Mesothelial cell of epicardium (in vitro differentiated cells): ENCODE results near the gene RTN1. TPM values are rescaled to one million over a fixed set of nuclear protein-coding genes. Genes with fewer than 3 reads are reported as not detected.

Experiments used
- DNase-seq, 2 experiments: peaks; one replicate each; pipeline ENCODE4 v3.0.0; 2021; ENCODE audit warnings: low spot score in 2 of 2; ENCODE audit not compliant: unreplicated experiment in 2 of 2
- H3K27ac Mint-ChIP-seq: 2 replicates; pipeline ENCODE4 v1.8.0; 2021; ENCODE audit warnings: mixed read lengths
- H3K27me3 Mint-ChIP-seq: 2 replicates; pipeline ENCODE4 v1.8.0; 2021; ENCODE audit warnings: low read depth, mixed read lengths
- H3K36me3 Mint-ChIP-seq: 2 replicates; pipeline ENCODE4 v1.8.0; 2021; ENCODE audit warnings: mixed read lengths
- H3K4me1 Mint-ChIP-seq: 2 replicates; pipeline ENCODE4 v1.8.0; 2021; ENCODE audit warnings: mixed read lengths
- H3K4me3 Mint-ChIP-seq: 2 replicates; pipeline ENCODE4 v1.8.0; 2021; ENCODE audit warnings: mild to moderate bottlenecking, moderate library complexity, mixed read lengths
- H3K9me3 Mint-ChIP-seq: 2 replicates; pipeline ENCODE4 v1.8.0; 2021; ENCODE audit warnings: mixed read lengths
- CTCF ChIP-seq: fragments of 200-600 bp; sonication (generic); IDR thresholded peaks from one replicate; pipeline ENCODE4 v1.5.0; 2021; ENCODE audit warnings: antibody characterized with exemption; ENCODE audit not compliant: unreplicated experiment
- total RNA-seq: library from RNA; stranded (reverse); gene quantifications from 3 replicates; pipeline ENCODE4 v1.2.1, GENCODE V29; 2021

The RTN1 gene
- total RNA-seq, 1 donor from 2014 or later: 0.78 TPM

GRCh38 chr14:59576332-59577294 lies 294.0 kb downstream of the RTN1 start, which contains the start of gene CCDC175:
Gene CCDC175, minus strand, starts transcription at chr14:59576812. Its CDS starts 37 bp downstream, at chr14:59576775.
- H3K4me3 Mint-ChIP-seq: peak within 1 kb of the TSS; percentile 75
- H3K4me1 Mint-ChIP-seq: peaks cover 14% of the 10 kb centered on the region
- H3K9me3 Mint-ChIP-seq: no peaks in the 10 kb centered on the region
- no peak within 1 kb of the TSS for H3K27ac Mint-ChIP-seq
- peaks cover 6% of the 10 kb centered on the region for H3K27me3 Mint-ChIP-seq
- peak; percentile 84 to 90 for DNase-seq
- TF ChIP-seq CTCF: peak; percentile 86
- no peaks in the 10 kb centered on the region for H3K36me3 Mint-ChIP-seq

GRCh38 chr14:59570122-59570521 lies 300.5 kb downstream of the RTN1 start:
- no peak overlapping the region for H3K4me3 Mint-ChIP-seq
- H3K36me3 Mint-ChIP-seq: no peaks in the 10 kb centered on the region
- H3K27ac Mint-ChIP-seq: no peak overlapping the region
- H3K27me3 Mint-ChIP-seq: peaks cover 23% of the 10 kb centered on the region
- no peak for TF ChIP-seq CTCF
- peaks cover 5% of the 10 kb centered on the region for H3K9me3 Mint-ChIP-seq
- DNase-seq: no peak
- H3K4me1 Mint-ChIP-seq: peaks cover 8% of the 10 kb centered on the region

GRCh38 chr14:59566725-59567124 lies 303.9 kb downstream of the RTN1 start:
- Mint-ChIP-seq H3K4me1 (peaks cover 3% of the 10 kb centered on the region), H3K36me3 (no peaks in the 10 kb centered on the region), H3K27ac (no peak overlapping the region), H3K9me3 (peaks cover 5% of the 10 kb centered on the region), H3K27me3 (peaks cover 28% of the 10 kb centered on the region), H3K4me3 (no peak overlapping the region)
- no peak for DNase-seq
- no peak for TF ChIP-seq CTCF

- no peak overlapping the region for H3K4me3 Mint-ChIP-seq
- H3K27me3 Mint-ChIP-seq: peaks cover 28% of the 10 kb centered on the region
- TF ChIP-seq CTCF: no peak
- peaks cover 5% of the 10 kb centered on the region for H3K9me3 Mint-ChIP-seq
- peaks cover 3% of the 10 kb centered on the region for H3K4me1 Mint-ChIP-seq
- no peak for DNase-seq
- H3K27ac Mint-ChIP-seq: no peak overlapping the region
- H3K36me3 Mint-ChIP-seq: no peaks in the 10 kb centered on the region
Observed at GRCh38 chr14:59566296-59566695, 304.3 kb downstream of the RTN1 start.

GRCh38 chr14:59565087-59565486 lies 305.5 kb downstream of the RTN1 start:
- no peak for TF ChIP-seq CTCF
- Mint-ChIP-seq H3K9me3 (peaks cover 5% of the 10 kb centered on the region), H3K4me1 (peaks cover 3% of the 10 kb centered on the region), H3K27me3 (peaks cover 28% of the 10 kb centered on the region), H3K36me3 (no peaks in the 10 kb centered on the region), H3K27ac (no peak overlapping the region), H3K4me3 (no peak overlapping the region)
- DNase-seq: no peak
